Endothelial cell of umbilical vein (primary cell): ENCODE data around the gene GTPBP10. TPM values are rescaled to one million over a fixed set of nuclear protein-coding genes. Genes with fewer than 3 reads are reported as not detected.

ENCODE experiments used
- BruUV-seq: library from RNA; stranded (reverse); fragments of 400-500 nt; replicated peaks from 2 replicates; lab custom pipeline; 2021; lab: Mats Ljungman, UMichigan
- CTCF ChIA-PET: fragments of 300-600, 350-600 bp; sonication (Branson Sonifier 250); formaldehyde crosslinking; loops from one replicate; lab custom pipeline; 2021; ENCODE audit warnings: antibody characterized with exemption, inconsistent platforms; lab: Charles Lee
- POLR2A ChIA-PET: fragments of 300-600, 350-600 bp; sonication (Branson Sonifier 250); formaldehyde crosslinking; loops from one replicate; lab custom pipeline; 2021; ENCODE audit warnings: antibody characterized with exemption, inconsistent platforms; lab: Charles Lee
- DNase-seq: peaks from one replicate; pipeline ENCODE4 v3.0.0-alpha.2; 2011; ENCODE audit warnings: low read depth, low spot score
- FAIRE-seq: peaks from 2 replicates; lab custom pipeline; 2011; peaks lifted over from hg19 to GRCh38; lab: Jason Lieb, UNC
- H2AFZ ChIP-seq: 2 replicates; pipeline ENCODE4 v1.6.0; 2012; ENCODE audit warnings: low read depth, low read length, control low read depth, inconsistent platforms
- H3K27ac ChIP-seq: 2 replicates; pipeline ENCODE4 v1.5.1; 2011; ENCODE audit warnings: low read depth, mild to moderate bottlenecking, control low read depth, low read length, moderate library complexity; ENCODE audit not compliant: insufficient read depth
- H3K27me3 ChIP-seq, 2 experiments: 2 replicates each; pipeline versions ENCODE4 v1.6.0 to v1.6.1; 2011; ENCODE audit warnings: low read length in 2 of 2, mixed read lengths in 1 of 2; ENCODE audit not compliant: control insufficient read depth in 2 of 2, insufficient read depth in 2 of 2
- H3K36me3 ChIP-seq, 2 experiments: 2 replicates in 1 of 2; 3 replicates in 1 of 2; pipeline ENCODE4 v1.5.1; 2011; ENCODE audit warnings: low read length in 2 of 2, mild to moderate bottlenecking in 1 of 2, moderate library complexity in 1 of 2; ENCODE audit not compliant: control insufficient read depth in 2 of 2, insufficient read depth in 2 of 2; ENCODE audit errors: extremely low read depth in 1 of 2
- H3K4me1 ChIP-seq: 3 replicates; pipeline ENCODE4 v1.5.1; 2011; ENCODE audit warnings: mild to moderate bottlenecking, low read length; ENCODE audit not compliant: control insufficient read depth, insufficient read depth; ENCODE audit errors: extremely low read depth
- H3K4me2 ChIP-seq: 2 replicates; pipeline ENCODE4 v1.6.1; 2011; ENCODE audit warnings: low read length, control low read depth, mixed read lengths; ENCODE audit not compliant: insufficient read depth
- H3K4me3 ChIP-seq, 3 experiments: fragments of 200-600 bp in 1 of 3; sonication (generic), shearing (Covaris generic) in 1 of 3; replicated peaks in 1 of 3; 2 replicates each; pipeline ENCODE4 v1.5.1; 2011 to 2016; ENCODE audit warnings: control low read depth in 3 of 3, low read length in 3 of 3, mild to moderate bottlenecking in 2 of 3, inconsistent platforms in 1 of 3, low read depth in 1 of 3, moderate library complexity in 1 of 3; ENCODE audit not compliant: insufficient read depth in 1 of 3
- H3K79me2 ChIP-seq: 2 replicates; pipeline ENCODE4 v1.6.0; 2012; ENCODE audit warnings: low read length, inconsistent platforms; ENCODE audit not compliant: control insufficient read depth, insufficient read depth
- H3K9ac ChIP-seq: replicated peaks from 2 replicates; pipeline ENCODE3; 2011; ENCODE audit warnings: low read length, control low read depth; ENCODE audit not compliant: insufficient read depth; ENCODE audit errors: extremely low read depth
- H3K9me1 ChIP-seq: replicated peaks from 3 replicates; pipeline ENCODE4 v1.6.0; 2011; ENCODE audit warnings: mild to moderate bottlenecking, low read length; ENCODE audit not compliant: control insufficient read depth, insufficient read depth; ENCODE audit errors: extremely low read depth
- H3K9me3 ChIP-seq: replicated peaks from 2 replicates; pipeline ENCODE4 v1.5.1; 2012; ENCODE audit warnings: low read length, inconsistent platforms; ENCODE audit not compliant: control insufficient read depth, insufficient read depth
- H4K20me1 ChIP-seq: replicated peaks from 2 replicates; pipeline ENCODE3; 2011; ENCODE audit warnings: mild to moderate bottlenecking, low read length; ENCODE audit not compliant: control insufficient read depth, insufficient read depth; ENCODE audit errors: extremely low read depth
- CTCF ChIP-seq, 2 donors: IDR thresholded peaks; 1 replicate in 1 of 2; 2 replicates in 1 of 2; pipeline ENCODE4 v1.5.1; 2011; ENCODE audit warnings: low read length in 2 of 2, mild to moderate bottlenecking in 2 of 2, moderate library complexity in 2 of 2, control low read depth in 1 of 2, inconsistent platforms in 1 of 2, low read depth in 1 of 2; ENCODE audit not compliant: insufficient read depth in 1 of 2; ENCODE audit errors: extremely low read depth in 1 of 2
- FOS ChIP-seq: IDR thresholded peaks from 2 replicates; pipeline ENCODE4 v1.6.1; 2011; ENCODE audit warnings: mild to moderate bottlenecking, low read length, moderate library complexity, borderline replicate concordance; ENCODE audit not compliant: insufficient read depth
- POLR2A ChIP-seq: IDR thresholded peaks from 2 replicates; pipeline ENCODE4 v1.6.1; 2012; ENCODE audit warnings: low read depth, mild to moderate bottlenecking, control low read depth, low read length
- POLR2AphosphoS5 ChIP-seq: IDR thresholded peaks from 2 replicates; pipeline ENCODE4 v1.6.1; 2012; ENCODE audit warnings: low read depth, mild to moderate bottlenecking, control low read depth, low read length, moderate library complexity; ENCODE audit not compliant: insufficient read depth
- dilution Hi-C: fragments of 300-500 bp; cut with MboI; formaldehyde crosslinking; loops from one replicate; pipeline ENCODE4 v1.15.0; 2019; ENCODE audit warnings: low sequenced_read_pairs; ENCODE audit not compliant: extremely low pct_ligation_motif_present
- intact Hi-C: fragments of 100-400 bp; cut with micrococcal nuclease; formaldehyde crosslinking; loops from one replicate; pipeline ENCODE4 v1.10.0; 2022
- polyA plus RNA-seq, 4 experiments: library from polyadenylated mRNA; depleted of rRNA in 3 of 4; stranded (reverse) in 3 of 4; unstranded in 1 of 4; fragments of >200 nt; gene quantifications; 2 replicates each; pipeline versions ENCODE4 v1.2.1 to v1.2.3, GENCODE V29; 2011 to 2012; ENCODE audit warnings: missing spikeins in 1 of 4
- total RNA-seq: library from RNA; stranded (reverse); gene quantifications from 2 replicates; pipeline ENCODE4 v1.2.3, GENCODE V29; 2021
- TF ChIP-seq, protein P1 (sequence below): IDR thresholded peaks from 2 replicates; pipeline ENCODE4 v1.6.1; 2011; ENCODE audit not compliant: insufficient read depth, insufficient read length

Gene GTPBP10
- total and polyA plus RNA-seq, 2 donors (not counting 3 experiments of a cell fraction or from before 2014, with no cell fraction given), result 3.5 to 16.7 TPM

- H3K36me3 ChIP-seq, result no peaks in the 10 kb centered on the region
- intact Hi-C loops (no loop called here), dilution Hi-C loops (no loop called here)
- no peak overlapping the region for H2AFZ ChIP-seq
- TF ChIP-seq FOS (no peak), POLR2A (no peak), POLR2AphosphoS5 (no peak), CTCF (IDR thresholded peaks at IDR 0.05; ENCODE audit: extremely low read depth in 1 of 2, insufficient read depth in 1 of 2, low read depth in 1 of 2, low read length in 2 of 2) (no peak)
- TF ChIP-seq, protein P1, sequence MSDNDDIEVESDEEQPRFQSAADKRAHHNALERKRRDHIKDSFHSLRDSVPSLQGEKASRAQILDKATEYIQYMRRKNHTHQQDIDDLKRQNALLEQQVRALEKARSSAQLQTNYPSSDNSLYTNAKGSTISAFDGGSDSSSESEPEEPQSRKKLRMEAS, result no peak
- H3K4me1 ChIP-seq, result peaks cover 5% of the 10 kb centered on the region
- DNase-seq (no peak), FAIRE-seq (no peak)
- CTCF ChIA-PET, result interaction anchor here (1.0 kb wide), 1 partner anchor 103 kb away, joined by 3 read pairs; no protein-coding TSS in a partner anchor
- POLR2A ChIA-PET, result interaction anchor here (0.6 kb wide), 1 partner anchor 198 kb away, joined by 3 read pairs; the partner anchor contains the start of gene STEAP1
- peaks cover 22% of the 10 kb centered on the region for H3K79me2 ChIP-seq
- H3K4me2 ChIP-seq, result no peak overlapping the region
- no peak overlapping the region for H3K4me3 ChIP-seq
- H4K20me1 ChIP-seq, result no peaks in the 10 kb centered on the region
- H3K27ac ChIP-seq, result no peak overlapping the region
- no peaks in the 10 kb centered on the region for H3K9me3 ChIP-seq
- no peaks in the 10 kb centered on the region for H3K9me1 ChIP-seq
- no peak overlapping the region for H3K9ac ChIP-seq
- no peaks in the 10 kb centered on the region for H3K27me3 ChIP-seq
- no TSS peak for BruUV-seq
Measured at GRCh38 chr7:90351987-90352386, 5.5 kb downstream of the GTPBP10 start.
